Measurements from ENCODE around the gene FBXL2.

Gene FBXL2

GRCh38 chr3:33277193-33277882 lies at the start of gene FBXL2:
Gene FBXL2, plus strand, starts transcription at chr3:33277442. Its CDS starts 71 bp downstream, at chr3:33277513.
- DNase-seq = peak; percentile 70

DNA sequence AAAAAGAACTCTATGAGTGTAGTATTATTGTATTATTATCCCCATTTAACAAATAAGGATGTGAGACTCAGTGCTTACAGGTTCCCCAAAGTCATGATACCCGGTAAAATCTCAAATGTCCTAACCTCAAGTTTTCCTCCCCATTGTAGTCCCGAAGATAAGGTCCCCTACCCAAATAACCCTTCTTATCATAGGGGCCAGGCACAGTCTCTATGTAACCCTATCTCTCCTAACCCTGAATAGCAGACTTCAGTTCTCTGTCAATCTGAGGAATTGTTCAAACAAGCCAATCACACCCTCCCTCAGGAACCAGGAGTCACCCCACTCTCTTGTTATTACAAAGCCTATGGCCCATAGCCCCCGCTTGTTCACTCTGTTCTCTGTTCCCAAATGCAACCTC lies 48.2 kb upstream of the FBXL2 start:
- DNase-seq = no peak

DNA sequence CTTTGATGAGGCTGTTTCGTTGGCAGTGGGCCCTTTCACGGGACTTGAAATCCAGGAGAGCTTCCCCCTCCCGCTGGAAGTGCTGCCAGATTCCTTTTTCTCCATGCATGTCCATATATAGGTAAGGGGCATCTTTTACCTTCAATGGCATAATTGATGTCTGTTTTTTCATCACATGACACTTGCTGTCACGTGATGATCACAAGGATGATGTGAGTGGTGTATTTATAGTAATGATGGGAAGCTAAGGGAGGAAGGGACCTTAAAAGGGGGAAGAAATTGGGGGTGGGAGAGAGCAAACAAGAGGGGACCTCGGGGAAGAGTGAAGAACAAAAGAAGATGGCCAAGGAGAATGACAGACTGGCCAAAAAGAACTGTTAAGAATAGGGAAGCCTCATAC lies 47.3 kb upstream of the FBXL2 start:
- no peak for DNase-seq

DNA sequence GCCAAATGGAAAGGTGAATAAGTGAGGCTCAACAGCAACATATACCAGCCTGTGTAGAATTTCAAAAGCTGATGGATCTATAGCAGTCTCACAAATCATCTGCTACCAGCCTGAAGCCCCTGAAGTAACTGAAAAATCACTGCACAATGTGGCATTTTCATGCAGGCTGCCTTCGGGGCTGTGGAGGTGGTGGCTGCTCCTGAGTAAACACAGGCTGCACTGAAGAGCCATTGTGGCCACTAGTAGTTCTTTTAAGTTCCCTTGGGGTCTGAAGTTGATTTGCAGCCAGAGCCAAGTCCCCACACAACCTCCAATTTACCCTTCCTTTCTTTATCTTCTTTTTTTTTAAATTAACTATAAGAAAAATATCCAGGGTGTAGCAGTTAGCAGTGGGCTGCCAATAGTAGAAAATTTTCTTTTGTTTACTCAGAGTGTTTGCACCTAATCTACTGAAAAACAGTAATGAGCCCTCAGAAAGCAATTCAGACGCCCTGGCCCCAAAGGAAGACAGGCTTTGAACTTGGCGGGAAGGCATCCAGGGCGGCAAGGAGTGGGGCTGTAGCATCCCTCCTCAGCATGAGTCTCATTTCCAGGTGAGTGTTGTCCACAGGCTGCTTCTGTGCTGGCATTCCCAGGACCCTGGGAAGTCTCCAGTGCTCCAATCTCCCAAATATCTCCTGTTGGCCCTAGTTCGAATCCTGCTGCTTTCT lies 45.3 kb upstream of the FBXL2 start:
- no peak for DNase-seq

DNA sequence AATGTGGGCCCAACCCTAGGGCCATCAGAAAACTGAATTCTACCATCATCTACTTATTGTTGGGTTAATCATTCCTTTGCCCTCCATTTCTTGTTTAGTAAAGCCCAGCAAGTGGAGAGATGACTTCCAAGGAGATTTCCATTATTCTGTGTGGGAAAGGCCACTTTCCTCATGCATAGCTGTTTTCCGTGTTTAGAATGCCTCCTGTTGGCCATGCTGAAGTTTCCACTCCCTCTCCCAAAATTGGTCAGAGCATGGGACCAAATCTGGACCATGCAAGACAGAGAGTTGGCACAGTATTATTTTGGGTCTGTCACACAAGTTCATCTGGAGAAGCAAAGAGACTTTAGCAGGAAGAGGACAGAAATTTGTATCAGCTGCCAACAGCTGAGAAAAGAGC lies 43.4 kb upstream of the FBXL2 start:
- DNase-seq = no peak

- no peak for DNase-seq
Measured at GRCh38 chr3:33236005-33236404, 41.2 kb upstream of the FBXL2 start.

GRCh38 chr3:33237439-33237838 lies 39.8 kb upstream of the FBXL2 start:
- DNase-seq = no peak

DNA sequence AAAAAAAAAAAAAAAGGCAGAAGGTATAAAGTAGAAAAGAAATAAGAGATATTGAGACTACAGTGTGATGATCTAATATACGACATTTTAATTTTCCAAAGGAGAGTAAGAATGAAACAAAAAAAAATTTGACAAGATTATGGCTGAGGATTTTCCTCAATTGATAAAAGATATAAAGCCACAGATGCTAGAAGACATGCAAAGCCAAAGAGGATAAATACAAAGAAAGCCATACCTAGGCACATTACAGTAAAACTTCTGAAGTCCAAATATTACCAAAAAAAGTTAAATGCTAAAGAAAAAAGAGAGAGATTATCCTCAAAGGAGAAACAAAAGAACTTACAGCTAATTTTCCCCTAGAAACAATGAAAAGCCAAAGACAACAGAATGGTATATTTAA lies 38.3 kb upstream of the FBXL2 start:
- no peak for DNase-seq

DNA sequence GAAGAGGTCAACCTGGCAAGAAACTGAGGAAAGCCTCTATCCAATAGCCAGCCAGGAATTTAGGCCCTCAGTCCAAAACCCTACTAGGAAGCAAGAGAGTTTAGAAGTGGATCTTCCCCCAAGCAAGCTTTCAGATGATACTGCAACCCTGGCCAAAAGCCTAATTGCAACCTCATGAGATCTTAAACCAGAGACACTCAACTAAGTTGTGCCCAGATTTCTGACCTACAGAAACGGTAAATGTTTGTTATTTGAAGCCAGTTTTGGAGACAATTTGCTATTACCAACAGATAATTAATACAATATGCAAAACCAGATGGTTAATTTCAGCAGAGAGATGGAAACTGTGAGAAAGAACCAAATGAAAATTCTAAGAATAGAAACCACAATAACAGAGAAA lies 37.0 kb upstream of the FBXL2 start:
- no peak for DNase-seq

DNA sequence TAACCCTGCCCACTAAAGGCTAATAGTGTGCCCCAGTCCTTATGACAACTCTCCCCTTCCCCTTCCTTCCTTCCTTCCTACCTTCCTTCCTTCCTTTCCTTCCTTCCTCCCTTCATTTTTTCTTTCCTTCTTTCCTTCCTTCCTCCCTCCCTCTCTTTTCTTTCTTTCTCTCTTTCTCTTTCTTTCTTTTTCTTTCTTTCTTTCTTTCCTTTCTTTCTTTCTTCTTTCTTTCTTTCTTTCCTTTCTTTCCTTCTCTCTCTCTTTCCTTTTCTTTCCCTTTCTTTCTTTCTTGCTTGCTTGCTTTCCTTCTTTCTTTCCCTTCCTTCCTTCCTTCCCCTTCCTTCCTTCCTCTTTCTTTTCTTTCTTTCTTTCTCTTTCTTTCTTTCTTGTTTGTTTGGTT lies 30.5 kb upstream of the FBXL2 start:
- DNase-seq = no peak

- DNase-seq = peak; percentile 2
Measured at GRCh38 chr3:33250712-33251111, 26.5 kb upstream of the FBXL2 start.

- DNase-seq = no peak
Measured at GRCh38 chr3:33256249-33256648, 21.0 kb upstream of the FBXL2 start.

DNA sequence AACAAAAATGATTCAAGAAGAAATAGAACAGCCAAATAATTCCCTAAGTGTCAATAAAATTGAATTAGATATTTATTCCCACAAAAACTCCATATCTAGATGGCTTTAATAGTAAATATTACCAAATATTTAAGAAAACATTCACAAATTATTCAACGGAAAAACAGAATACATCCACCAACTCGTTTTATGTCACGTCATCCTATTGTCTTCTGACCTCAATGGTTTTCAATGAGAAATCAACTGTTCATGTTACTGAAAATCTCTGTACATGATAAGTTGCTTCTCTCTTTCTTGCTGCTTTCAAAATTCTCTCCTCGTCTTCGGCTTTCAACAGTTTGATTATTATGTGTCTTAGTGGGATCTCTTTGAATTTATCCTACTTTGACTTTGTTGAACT lies 17.1 kb upstream of the FBXL2 start:
- no peak for DNase-seq

DNA sequence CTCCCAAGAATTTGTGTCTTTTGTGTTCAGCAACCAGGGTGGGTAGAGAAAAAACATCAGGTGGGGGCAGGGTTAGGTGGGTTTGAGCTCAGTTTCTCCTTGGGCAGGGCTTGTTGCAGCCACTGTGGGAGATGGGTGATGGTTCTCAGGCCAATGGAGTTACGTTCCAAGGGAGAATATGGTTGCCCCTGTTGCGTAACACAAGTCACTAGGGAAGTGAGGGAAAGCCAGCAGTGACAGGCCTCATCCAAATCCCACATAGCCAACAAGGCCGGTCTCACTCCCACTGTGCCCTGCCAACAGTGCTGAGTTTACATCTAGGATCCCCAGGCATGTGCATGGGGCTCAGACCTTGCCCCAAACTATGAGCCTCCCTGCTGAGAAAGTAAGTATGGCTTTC lies 7.9 kb upstream of the FBXL2 start:
- DNase-seq = no peak

DNA sequence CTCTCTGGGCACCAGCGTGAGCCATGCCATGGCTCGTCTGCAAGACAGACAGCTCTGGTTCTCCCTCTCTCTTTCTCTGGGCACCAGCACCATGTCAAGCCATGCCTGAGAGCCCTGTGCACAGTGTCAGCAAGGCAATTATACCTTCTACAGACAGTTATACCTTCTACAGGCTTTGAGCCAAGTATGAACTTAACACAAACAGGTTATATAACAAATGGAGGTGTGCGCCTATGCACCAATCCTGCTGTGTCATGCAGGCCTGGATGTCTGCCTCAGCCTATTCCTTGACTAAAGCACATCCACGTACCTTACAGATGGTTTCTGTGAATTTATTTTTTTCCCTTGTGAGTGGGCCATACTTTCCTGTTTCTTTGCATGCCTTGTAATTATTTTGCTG lies 5.9 kb upstream of the FBXL2 start:
- DNase-seq = no peak

DNA sequence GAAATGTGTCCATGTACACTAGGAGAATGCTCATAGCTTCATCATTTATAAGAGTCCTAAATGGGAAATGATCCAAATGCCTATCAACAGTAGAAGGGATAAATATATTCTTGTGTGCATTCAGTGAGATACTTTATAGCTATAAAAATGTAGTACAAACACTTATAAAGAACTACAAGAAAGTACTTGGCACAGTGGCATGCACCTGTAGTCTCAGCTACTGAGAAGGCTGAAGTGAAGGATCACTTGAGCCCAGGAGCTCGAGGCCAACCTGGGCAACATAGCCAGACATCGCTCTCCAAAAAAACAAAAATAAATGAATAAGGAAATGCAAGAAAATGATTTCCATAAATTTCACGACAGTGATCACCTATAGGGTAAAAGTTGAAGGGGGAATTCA lies 3.6 kb upstream of the FBXL2 start:
- no peak for DNase-seq

GRCh38 chr3:33278163-33278562 lies 921 bp downstream of the FBXL2 start:
- peak; percentile 18 for DNase-seq

DNA sequence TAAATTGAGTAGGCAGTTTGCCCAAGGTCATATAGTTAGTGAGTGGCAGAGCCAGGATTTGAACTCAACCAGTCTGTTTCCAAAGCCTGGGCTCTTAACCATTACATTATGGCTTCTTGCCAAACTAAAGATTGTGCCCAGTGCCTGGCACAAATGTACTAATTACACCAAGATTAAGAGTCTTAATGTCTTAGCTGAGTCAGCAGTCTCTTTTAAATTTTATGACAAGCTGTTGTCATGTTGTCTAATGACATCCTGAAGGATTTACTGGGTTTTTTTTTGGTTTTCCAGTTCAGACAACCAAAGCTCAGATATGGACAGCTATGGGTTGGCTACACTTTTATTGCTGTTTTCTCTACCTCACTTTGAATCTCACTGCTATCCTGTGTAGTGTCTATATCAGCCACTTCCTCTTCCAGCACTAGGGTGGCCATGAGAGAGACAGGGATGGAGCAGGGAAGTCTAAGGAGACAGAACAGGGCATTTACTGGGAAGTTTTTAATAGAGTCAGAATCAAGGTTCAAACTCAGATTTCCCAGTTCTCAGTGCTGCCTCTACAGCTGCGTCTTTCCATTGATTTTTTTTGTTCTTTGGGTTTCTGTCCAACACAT lies 10.5 kb downstream of the FBXL2 start:
- no peak for DNase-seq

DNA sequence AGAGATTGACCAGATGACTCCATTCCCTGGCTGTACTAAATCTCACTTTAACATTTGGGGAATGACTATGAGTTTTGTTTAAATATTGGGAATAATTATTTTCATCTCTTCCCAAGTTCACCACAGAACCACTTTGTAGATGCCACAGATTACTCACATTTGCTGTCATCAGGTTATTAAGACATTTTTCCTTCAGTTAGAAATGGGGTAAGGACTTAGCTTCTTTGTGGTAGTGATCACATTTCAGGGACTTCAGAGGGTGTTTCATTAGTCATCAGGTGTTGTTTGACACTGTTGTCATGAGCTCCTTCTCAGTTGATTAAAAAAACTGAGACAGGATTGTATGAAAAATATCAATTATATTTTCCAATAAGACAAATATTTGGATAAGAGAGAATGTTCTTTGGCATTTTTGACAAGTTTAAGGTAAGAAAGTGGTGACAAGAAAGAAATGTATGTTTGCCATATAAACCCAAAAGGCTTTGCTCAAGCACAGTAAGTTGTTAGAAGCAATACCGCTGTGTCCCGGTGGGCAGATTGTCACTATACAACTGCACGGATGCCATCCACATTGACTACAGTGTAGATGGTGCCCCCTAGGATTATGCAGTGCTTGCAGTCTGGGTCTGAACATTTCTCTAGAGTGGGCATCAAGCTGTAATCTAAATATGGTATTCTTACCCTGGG lies 22.3 kb downstream of the FBXL2 start:
- peak; percentile 85 for DNase-seq

GRCh38 chr3:33312361-33312760 lies 35.1 kb downstream of the FBXL2 start:
- DNase-seq = no peak

- peak; percentile 67 for DNase-seq
Measured at GRCh38 chr3:33313331-33313730, 36.1 kb downstream of the FBXL2 start.

DNA sequence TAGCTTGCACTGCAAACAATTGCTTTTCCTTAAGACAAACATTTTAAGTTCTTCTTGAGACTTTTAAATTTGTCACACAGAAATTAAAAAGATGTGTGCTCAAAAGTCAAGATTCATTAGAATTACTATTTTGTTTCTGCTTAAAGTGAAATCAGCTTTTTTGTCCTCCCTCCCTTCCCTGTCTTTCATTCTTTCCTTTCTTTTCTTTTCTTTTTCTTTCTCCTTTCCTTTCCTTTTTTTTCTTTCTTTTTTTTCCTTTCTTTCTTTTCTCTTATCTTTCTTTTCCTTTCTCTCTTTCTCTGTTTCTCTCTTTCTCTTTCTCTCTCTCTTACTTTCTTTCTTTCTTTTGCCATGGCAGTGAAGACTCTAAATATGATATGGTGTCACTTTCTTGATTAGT lies 37.8 kb downstream of the FBXL2 start:
- no peak for DNase-seq

- peak; percentile 60 for DNase-seq
Measured at GRCh38 chr3:33315826-33316225, 38.6 kb downstream of the FBXL2 start.

Data from EL (cell line).